Activated CD8-positive, alpha-beta memory T cell treated with anti-CD3 and anti-CD28 coated beads, Interleukin-2, amount 50 U/mL, for 4 hours (primary cell): ENCODE measurements around the gene CFDP1.
"Not testable (repeated sequence)": the region's sequence is repeated elsewhere in the genome, so short reads cannot be mapped to it uniquely, and the experiment has no call there.

Experiments used
- DNase-seq: peaks from one replicate; pipeline ENCODE4 v3.0.0-alpha.2; 2020

Gene CFDP1

GRCh38 chr16:75458029-75458428, 24.7 kb upstream of the CFDP1 start:
- no peak for DNase-seq

- DNase-seq: no peak
Measured at GRCh38 chr16:75457485-75458021, 24.2 kb upstream of the CFDP1 start.

- no peak for DNase-seq
Measured at GRCh38 chr16:75456971-75457370, 23.7 kb upstream of the CFDP1 start.

- DNase-seq: not testable (repeated sequence)
Measured at GRCh38 chr16:75456486-75456885, 23.2 kb upstream of the CFDP1 start.

GRCh38 chr16:75455677-75456076, 22.4 kb upstream of the CFDP1 start:
- DNase-seq: no peak

GRCh38 chr16:75452464-75453190, 19.3 kb upstream of the CFDP1 start:
- no peak for DNase-seq

GRCh38 chr16:75446416-75446815, 13.1 kb upstream of the CFDP1 start:
- DNase-seq: no peak

GRCh38 chr16:75445298-75445697, 12.0 kb upstream of the CFDP1 start:
- no peak for DNase-seq

- DNase-seq: no peak
Measured at GRCh38 chr16:75443298-75443697, 10.0 kb upstream of the CFDP1 start.

- no peak for DNase-seq
Measured at GRCh38 chr16:75433732-75434413, 570 bp upstream of the CFDP1 start.

- no peak for DNase-seq
Measured at GRCh38 chr16:75429621-75430403, 3.5 kb downstream of the CFDP1 start.

- not testable (repeated sequence) for DNase-seq
Measured at GRCh38 chr16:75426524-75426923, 6.8 kb downstream of the CFDP1 start.

GRCh38 chr16:75424105-75424762, 9.1 kb downstream of the CFDP1 start:
- DNase-seq: not testable (repeated sequence)

GRCh38 chr16:75423723-75424104, 9.6 kb downstream of the CFDP1 start:
- no peak for DNase-seq

- no peak for DNase-seq
Measured at GRCh38 chr16:75421820-75422126, 11.5 kb downstream of the CFDP1 start.

- no peak for DNase-seq
Measured at GRCh38 chr16:75420987-75421819, 12.1 kb downstream of the CFDP1 start.

GRCh38 chr16:75416904-75417565, 16.3 kb downstream of the CFDP1 start:
- DNase-seq: no peak

- DNase-seq: no peak
Measured at GRCh38 chr16:75415169-75415905, 18.0 kb downstream of the CFDP1 start.

GRCh38 chr16:75413951-75414350, 19.4 kb downstream of the CFDP1 start:
- no peak for DNase-seq

- no peak for DNase-seq
Measured at GRCh38 chr16:75406943-75407342, 26.4 kb downstream of the CFDP1 start.
